GM12878 (cell line): Measurements from ENCODE around the gene C8G. TPM values are rescaled to one million over a fixed set of nuclear protein-coding genes. Genes with fewer than 3 reads are reported as not detected.
A peak's percentile ranks its signal among the peaks of the same experiment; 100 is the strongest.

Experiments used
- ATAC-seq: fragments of 200-7000 bp; cut with Tn5 transposase; 3 replicates; pipeline ENCODE4 v1.9.1; 2020; ENCODE audit warnings: mild to moderate bottlenecking, moderate library complexity
- BruUV-seq: library from RNA; stranded (reverse); fragments of 400-500 nt; replicated peaks from 2 replicates; lab custom pipeline; 2021; lab: Mats Ljungman, UMichigan
- CTCF ChIA-PET: fragments of 300-600 bp; sonication (Branson Sonifier 250); formaldehyde crosslinking; extraction: SDS; loops from one replicate; lab custom pipeline; 2021; ENCODE audit warnings: inconsistent platforms; lab: Yijun Ruan, JAX
- POLR2A ChIA-PET: fragments of 350-600 bp; formaldehyde crosslinking; extraction: SDS; loops from one replicate; lab custom pipeline; 2021; ENCODE audit warnings: inconsistent platforms; lab: Charles Lee
- RAD21 ChIA-PET: fragments of 300-600 bp; sonication (Branson Sonifier 250); formaldehyde crosslinking; loops from one replicate; lab custom pipeline; 2023; ENCODE audit warnings: antibody characterized with exemption; ENCODE audit not compliant: unreplicated experiment; lab: Charles Lee
- SMC1A ChIA-PET: fragments of 300-600 bp; sonication (Branson Sonifier 250); formaldehyde crosslinking; loops from one replicate; lab custom pipeline; 2023; ENCODE audit not compliant: unreplicated experiment, uncharacterized antibody; lab: Charles Lee
- DNase-seq: peaks from one replicate; pipeline ENCODE4 v3.0.0-alpha.2; 2011; ENCODE audit warnings: low read depth, low spot score
- FAIRE-seq: peaks from 3 replicates; lab custom pipeline; 2011; peaks lifted over from hg19 to GRCh38; lab: Jason Lieb, UNC
- H2AFZ ChIP-seq: 2 replicates; pipeline ENCODE4 v1.6.0; 2011; ENCODE audit warnings: low read depth, low read length, control low read depth; ENCODE audit not compliant: control insufficient read depth
- H3K27ac ChIP-seq: 2 replicates; pipeline ENCODE4 v1.5.1; 2011; ENCODE audit warnings: control low read depth; ENCODE audit not compliant: control insufficient read depth, insufficient read depth
- H3K27me3 ChIP-seq, 2 experiments: replicated peaks in 1 of 2; 2 replicates each; pipeline versions ENCODE4 v1.6.0 to v1.6.1; 2011; ENCODE audit warnings: low read length in 1 of 2; ENCODE audit not compliant: control insufficient read depth in 2 of 2, insufficient read depth in 2 of 2
- H3K36me3 ChIP-seq, 2 experiments: 2 replicates each; pipeline ENCODE4 v1.5.1; 2011; ENCODE audit warnings: low read length in 1 of 2; ENCODE audit not compliant: control insufficient read depth in 2 of 2, insufficient read depth in 2 of 2
- H3K4me1 ChIP-seq: 2 replicates; pipeline ENCODE4 v1.6.1; 2011; ENCODE audit warnings: mild to moderate bottlenecking, low read length, moderate library complexity, mixed read lengths; ENCODE audit not compliant: control insufficient read depth, insufficient read depth
- H3K4me2 ChIP-seq: 2 replicates; pipeline ENCODE4 v1.6.0; 2011; ENCODE audit warnings: control low read depth; ENCODE audit not compliant: control insufficient read depth, insufficient read depth
- H3K4me3 ChIP-seq: fragments of 200-600 bp; sonication (generic); 2 replicates; pipeline ENCODE4 v1.5.1; 2016
- H3K79me2 ChIP-seq: 2 replicates; pipeline ENCODE4 v1.6.0; 2011; ENCODE audit warnings: low read length; ENCODE audit not compliant: control insufficient read depth, insufficient read depth
- H3K9ac ChIP-seq: 2 replicates; pipeline ENCODE4 v1.8.0; 2011; ENCODE audit warnings: low read length, control low read depth, mixed read lengths; ENCODE audit not compliant: control insufficient read depth, insufficient read depth
- H3K9me3 ChIP-seq: replicated peaks from 3 replicates; pipeline ENCODE4 v1.5.1; 2011; ENCODE audit warnings: mild to moderate bottlenecking, low read length; ENCODE audit not compliant: control insufficient read depth, insufficient read depth
- H4K20me1 ChIP-seq: 2 replicates; pipeline ENCODE4 v1.6.0; 2011; ENCODE audit not compliant: control insufficient read depth, insufficient read depth
- CBFB ChIP-seq: IDR thresholded peaks from 2 replicates; pipeline ENCODE4 v1.6.1; 2016; ENCODE audit warnings: antibody characterized with exemption, low read depth
- CREB1 ChIP-seq: IDR thresholded peaks from 2 replicates; pipeline ENCODE4 v1.6.1; 2012; ENCODE audit warnings: low read depth, mild to moderate bottlenecking, inconsistent platforms
- FOXK2 ChIP-seq: fragments of 450-650 bp; IDR thresholded peaks from 2 replicates; pipeline ENCODE4 v1.6.1; 2017; ENCODE audit warnings: mild to moderate bottlenecking, moderate library complexity
- IKZF2 ChIP-seq, 2 experiments: fragments of 450-650 bp; IDR thresholded peaks; 2 replicates each; pipeline ENCODE4 v1.6.1; 2017; ENCODE audit warnings: mild to moderate bottlenecking in 2 of 2, moderate library complexity in 2 of 2
- KLF5 ChIP-seq: fragments of 450-650 bp; IDR thresholded peaks from 2 replicates; pipeline ENCODE4 v1.6.1; 2014; ENCODE audit warnings: mild to moderate bottlenecking; ENCODE audit not compliant: partially characterized antibody
- PRDM15 ChIP-seq: fragments of 450-650 bp; formaldehyde crosslinking; IDR thresholded peaks from 2 replicates; pipeline ENCODE4 v1.4.0; 2020; ENCODE audit warnings: mild to moderate bottlenecking, moderate library complexity
- RAD51 ChIP-seq: fragments of 450-650 bp; IDR thresholded peaks from 2 replicates; pipeline ENCODE4 v1.6.1; 2016; ENCODE audit warnings: moderate library complexity, mild to moderate bottlenecking, inconsistent platforms
- RCOR1 ChIP-seq: conservative IDR thresholded peaks from 2 replicates; pipeline ENCODE4 v1.6.1; 2012; ENCODE audit warnings: low read depth, low read length, improper control_type of control experiment
- TARDBP ChIP-seq: IDR thresholded peaks from 2 replicates; pipeline ENCODE4 v1.6.1; 2016; ENCODE audit warnings: borderline replicate concordance
- WGBS: methylation state at CpG from one replicate; pipeline ENCODE4 v1.1.6; 2016; ENCODE audit warnings: low lambda C conversion rate; ENCODE audit not compliant: insufficient replicate concordance, insufficient coverage; ENCODE audit errors: missing lambda C conversion rate; 5-methylcytosine and 5-hydroxymethylcytosine counted together
- in situ Hi-C: fragments of 300-500 bp; cut with MboI; formaldehyde crosslinking; loops from 9 replicates; pipeline ENCODE4 v1.14.3; 2018; ENCODE audit warnings: mixed read lengths
- intact Hi-C: fragments of 100-400 bp; cut with micrococcal nuclease; formaldehyde crosslinking; loops from one replicate; pipeline ENCODE4 v1.14.2; 2022; ENCODE audit not compliant: unreplicated experiment
- polyA plus RNA-seq, 11 experiments: library from polyadenylated mRNA; depleted of rRNA in 4 of 11; unstranded in 6 of 11; stranded (reverse) in 5 of 11; fragments of >200 nt; fragmentation: Nextera tagmentation in 4 of 11; fragmentation: Illumina TruSeq in 1 of 11; extraction: Ambion mirVana in 4 of 11; extraction: Trizol in 1 of 11; gene quantifications; 1 replicate in 1 of 11; 2 replicates in 10 of 11; pipeline versions ENCODE4 v1.2.1 to v1.2.3, GENCODE V29; 2011 to 2016; ENCODE audit warnings: inconsistent platforms in 2 of 11, missing spikeins in 2 of 11, low read depth in 1 of 11
- total RNA-seq, 4 experiments: library from RNA; depleted of rRNA in 3 of 4; stranded (reverse); fragments of >200 nt in 3 of 4; fragmentation: Illumina TruSeq in 1 of 4; extraction: Trizol in 1 of 4; gene quantifications; 2 replicates each; pipeline versions ENCODE4 v1.2.1 to v1.2.3, GENCODE V29; 2013 to 2021

The C8G gene
- total and polyA plus RNA-seq, 10 of the 15 experiments (the other 5 are each of a cell fraction or from before 2014, with no cell fraction given) = 0.26 to 0.69 (median 0.50) TPM; not detected in 7

DNA sequence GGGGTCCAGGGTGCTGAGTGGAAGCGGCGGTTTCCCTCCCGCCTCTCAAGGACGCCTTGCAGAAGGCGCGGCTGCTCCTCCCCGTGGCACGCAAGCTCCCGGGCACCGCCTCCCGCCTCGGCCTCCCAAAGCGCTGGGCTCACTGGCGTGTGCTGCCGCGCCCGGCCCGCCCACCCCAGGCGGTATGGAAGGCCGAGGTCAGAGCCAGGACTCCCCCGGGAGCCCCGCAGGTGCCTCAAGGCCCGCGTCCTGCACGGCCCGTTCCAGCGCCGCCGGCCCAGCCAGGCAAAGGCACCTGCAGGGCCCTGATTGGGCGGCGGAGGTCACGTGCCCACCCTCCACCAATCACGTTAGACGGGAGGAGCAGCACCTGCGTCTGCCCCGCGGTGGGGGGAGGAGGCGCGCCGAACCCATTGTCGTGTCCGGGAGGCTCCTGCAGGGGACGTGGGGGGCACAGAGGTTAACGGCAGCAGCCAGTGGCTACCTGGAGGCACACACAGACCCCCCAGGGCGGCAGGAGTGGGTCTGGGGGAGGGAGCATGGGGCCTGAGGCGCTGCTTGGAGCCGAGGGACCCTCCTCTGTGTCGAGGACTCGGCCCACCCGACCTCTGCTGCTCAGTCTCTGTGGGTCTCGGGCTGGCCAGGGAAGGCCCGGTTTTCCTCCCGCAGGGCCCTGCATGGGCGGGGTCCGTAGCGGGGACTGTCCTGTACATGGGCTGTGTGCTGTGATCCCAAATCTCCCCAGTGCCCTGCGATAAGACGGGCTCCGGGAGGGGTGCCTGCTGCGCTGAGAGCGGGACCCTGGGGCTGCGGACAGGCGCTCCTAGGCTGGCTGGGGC, 5.0 kb downstream of the C8G start (continued):
- peak; percentile 50 for TF ChIP-seq KLF5

DNA sequence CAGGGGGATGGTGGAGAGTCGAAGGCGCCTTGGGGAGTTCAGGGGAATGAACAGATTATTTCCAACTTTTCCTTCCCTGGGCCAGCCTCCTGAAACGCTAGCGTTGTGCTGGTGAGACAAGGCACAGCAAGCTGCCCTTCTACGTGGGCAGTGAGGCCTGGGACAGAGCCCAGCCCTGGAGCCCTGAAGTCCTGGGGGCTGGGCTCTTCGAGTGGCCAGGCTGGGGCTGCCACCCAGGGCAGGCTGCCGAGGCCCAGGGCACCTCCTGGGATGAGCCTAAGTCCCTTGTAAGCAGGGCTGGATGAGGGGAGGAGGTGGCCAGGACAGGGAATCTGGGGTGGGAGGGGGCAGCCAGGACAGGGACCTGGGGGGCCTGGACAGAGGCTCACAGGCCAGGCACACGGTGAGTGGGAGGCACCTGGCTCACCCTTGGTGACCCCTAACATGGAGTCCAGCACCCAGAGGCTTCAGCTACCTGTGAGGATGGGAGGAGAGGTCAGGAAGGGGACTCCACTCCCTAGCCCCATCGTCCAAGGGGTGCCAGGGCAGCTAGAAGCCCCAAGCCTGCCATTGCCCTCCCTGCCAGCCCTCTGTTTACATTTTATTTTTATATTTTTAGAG, 5.7 kb downstream of the C8G start:
- H3K9ac ChIP-seq = peak overlapping the region; percentile 78; the same call in 1 of the 2 replicates
- no peaks in the 10 kb centered on the region for H4K20me1 ChIP-seq
- no TSS peak for BruUV-seq
- H3K4me2 ChIP-seq = peak overlapping the region; percentile 98
- peak overlapping the region; percentile 77 for H3K4me3 ChIP-seq
- no peaks in the 10 kb centered on the region for H3K27me3 ChIP-seq
- ChIA-PET SMC1A (interaction anchor here (1.1 to 1.5 kb wide), 3 partner anchors 49 to 84 kb away, joined by 3 to 8 read pairs (median 4); no protein-coding TSS in a partner anchor), CTCF (interaction anchor here (0.7 to 1.3 kb wide), 4 partner anchors 16 to 277 kb away, joined by 3 to 10 read pairs (median 4); partner anchors contain the start of gene RNF224), POLR2A (interaction anchor here (1.1 kb wide), 1 partner anchor 272 kb away, joined by 3 read pairs; no protein-coding TSS in a partner anchor), RAD21 (interaction anchor here (0.8 kb wide), 1 partner anchor 49 kb away, joined by 3 read pairs; no protein-coding TSS in a partner anchor)
- intact Hi-C loops = no loop called here
- FAIRE-seq (no peak), ATAC-seq (no peak), DNase-seq (no peak)
- peak overlapping the region; percentile 53 for H3K27ac ChIP-seq
- TF ChIP-seq TARDBP (no peak), CBFB (no peak), FOXK2 (no peak), IKZF2 (IDR thresholded peaks at IDR 0.05) (no peak), RCOR1 (no peak), PRDM15 (CRISPR knock-in tag) (no peak), CREB1 (no peak), RAD51 (no peak)
- H3K79me2 ChIP-seq = no peaks in the 10 kb centered on the region
- H3K4me1 ChIP-seq = peaks cover 6% of the 10 kb centered on the region; the same call in 1 of the 2 replicates
- in situ Hi-C loops = no loop called here
- no peaks in the 10 kb centered on the region for H3K9me3 ChIP-seq
- H2AFZ ChIP-seq = peak overlapping the region; percentile 97
- 40% methylated on average over 8 of the region's 9 CpGs for WGBS
- no peaks in the 10 kb centered on the region for H3K36me3 ChIP-seq
